CD14-positive monocyte (primary cell): ENCODE results near the gene PPARG. TPM values are rescaled to one million over a fixed set of nuclear protein-coding genes. Genes with fewer than 3 reads are reported as not detected.

Experiments
- DNase-seq, 3 donors: peaks; one replicate each; pipeline ENCODE4 v3.0.0-alpha.2; 2011 to 2022
- H2AFZ ChIP-seq: 2 replicates; pipeline ENCODE4 v1.6.0; 2012; ENCODE audit warnings: mild to moderate bottlenecking, low read depth, low read length, inconsistent platforms; ENCODE audit not compliant: insufficient read depth, poor library complexity, severe bottlenecking
- H3K27ac ChIP-seq, 2 donors: 1 replicate in 1 of 2; 2 replicates in 1 of 2; pipeline ENCODE4 v1.5.1; 2012 to 2013; ENCODE audit warnings: low read length in 2 of 2, control low read depth in 1 of 2, inconsistent platforms in 1 of 2, low read depth in 1 of 2, mild to moderate bottlenecking in 1 of 2
- H3K27me3 ChIP-seq, 2 donors: one replicate each; pipeline versions ENCODE4 v1.6.0 to v1.6.1; 2011 to 2013; ENCODE audit warnings: low read length in 2 of 2; ENCODE audit not compliant: control insufficient read depth in 2 of 2, insufficient read depth in 2 of 2
- H3K36me3 ChIP-seq, 2 donors: replicated peaks in 1 of 2; 1 replicate in 1 of 2; 2 replicates in 1 of 2; pipeline versions ENCODE4 v1.5.1 to v1.6.1; 2012 to 2013; ENCODE audit warnings: low read length in 2 of 2, control low read depth in 1 of 2, inconsistent platforms in 1 of 2, mild to moderate bottlenecking in 1 of 2; ENCODE audit not compliant: insufficient read depth in 2 of 2, control insufficient read depth in 1 of 2
- H3K4me1 ChIP-seq, 2 donors: 1 replicate in 1 of 2; 2 replicates in 1 of 2; pipeline versions ENCODE4 v1.5.1 to v1.6.1; 2012 to 2013; ENCODE audit warnings: low read length in 2 of 2, control low read depth in 1 of 2, inconsistent platforms in 1 of 2, mild to moderate bottlenecking in 1 of 2, moderate library complexity in 1 of 2; ENCODE audit not compliant: insufficient read depth in 2 of 2, control insufficient read depth in 1 of 2
- H3K4me2 ChIP-seq: replicated peaks from 2 replicates; pipeline ENCODE3; 2012; ENCODE audit warnings: low read length, moderate library complexity, mild to moderate bottlenecking; ENCODE audit not compliant: poor library complexity, severe bottlenecking; ENCODE audit errors: extremely low read depth
- H3K4me3 ChIP-seq, 3 experiments: fragments of 200-600 bp in 1 of 3; sonication (generic) in 1 of 3; replicated peaks in 1 of 3; 1 replicate in 2 of 3; 2 replicates in 1 of 3; pipeline ENCODE4 v1.5.1; 2011 to 2013; ENCODE audit warnings: low read length in 3 of 3, mild to moderate bottlenecking in 3 of 3, control low read depth in 2 of 3, low read depth in 2 of 3, inconsistent platforms in 1 of 3, moderate library complexity in 1 of 3
- H3K79me2 ChIP-seq: 2 replicates; pipeline ENCODE4 v1.6.0; 2012; ENCODE audit warnings: mild to moderate bottlenecking, control low read depth, inconsistent platforms, low read length, moderate library complexity; ENCODE audit not compliant: insufficient read depth
- H3K9ac ChIP-seq: 2 replicates; pipeline ENCODE4 v1.6.0; 2017; ENCODE audit warnings: low read length, mild to moderate bottlenecking; ENCODE audit not compliant: insufficient read depth, poor library complexity, severe bottlenecking
- H3K9me3 ChIP-seq, 2 donors: replicated peaks in 1 of 2; 1 replicate in 1 of 2; 2 replicates in 1 of 2; pipeline versions ENCODE4 v1.5.1 to v1.6.1; 2012 to 2013; ENCODE audit warnings: low read length in 2 of 2, control low read depth in 1 of 2; ENCODE audit not compliant: control insufficient read depth in 1 of 2, insufficient read depth in 1 of 2
- H4K20me1 ChIP-seq: 2 replicates; pipeline ENCODE4 v1.6.0; 2012; ENCODE audit warnings: mild to moderate bottlenecking, low read length, control low read depth, moderate library complexity; ENCODE audit not compliant: insufficient read depth
- H3K27ac Mint-ChIP-seq, 7 donors: one replicate each; pipeline ENCODE4 v1.8.0; 2020; ENCODE audit warnings: mild to moderate bottlenecking in 7 of 7, mixed read lengths in 7 of 7, moderate library complexity in 6 of 7, inconsistent platforms in 2 of 7
- H3K27me3 Mint-ChIP-seq, 3 donors: one replicate each; pipeline ENCODE4 v1.8.0; 2021 to 2022; ENCODE audit warnings: low read depth in 3 of 3, mild to moderate bottlenecking in 3 of 3, mixed read lengths in 3 of 3, moderate library complexity in 3 of 3, inconsistent platforms in 1 of 3
- H3K36me3 Mint-ChIP-seq, 2 donors: one replicate each; pipeline ENCODE4 v1.8.0; 2020; ENCODE audit warnings: mixed read lengths in 2 of 2, inconsistent platforms in 1 of 2, mild to moderate bottlenecking in 1 of 2
- H3K4me1 Mint-ChIP-seq: one replicate; pipeline ENCODE4 v1.8.0; 2020; ENCODE audit warnings: mild to moderate bottlenecking, mixed read lengths
- H3K4me3 Mint-ChIP-seq, 2 donors: one replicate each; pipeline ENCODE4 v1.8.0; 2020; ENCODE audit warnings: mild to moderate bottlenecking in 2 of 2, mixed read lengths in 2 of 2, moderate library complexity in 1 of 2
- H3K9me3 Mint-ChIP-seq, 7 donors: one replicate each; pipeline ENCODE4 v1.8.0; 2020 to 2022; ENCODE audit warnings: mixed read lengths in 7 of 7, mild to moderate bottlenecking in 6 of 7, moderate library complexity in 6 of 7, inconsistent platforms in 2 of 7
- CTCF ChIP-seq: fragments of 200-600 bp; IDR thresholded peaks from one replicate; pipeline ENCODE4 v1.8.0; 2022; ENCODE audit warnings: antibody characterized with exemption, mild to moderate bottlenecking
- WGBS: methylation state at CpG from one replicate; pipeline ENCODE4 v1.1.5; 2013; ENCODE audit warnings: missing lambda C conversion rate; ENCODE audit not compliant: insufficient coverage; 5-methylcytosine and 5-hydroxymethylcytosine counted together
- intact Hi-C, 2 donors: fragments of 100-400 bp; cut with micrococcal nuclease; formaldehyde crosslinking; loops; one replicate each; pipeline versions ENCODE4 v1.15.0 to v1.15.1; 2023
- polyA plus RNA-seq, 3 donors: library from polyadenylated mRNA; depleted of rRNA in 1 of 3; unstranded in 2 of 3; stranded (reverse) in 1 of 3; fragments of 300-500 nt in 2 of 3; fragments of >200 nt in 1 of 3; fragmentation: Illumina TruSeq in 2 of 3; gene quantifications; 1 replicate in 2 of 3; 2 replicates in 1 of 3; pipeline ENCODE4 v1.2.3, GENCODE V29; 2012 to 2021

PPARG gene
- polyA plus RNA-seq, 3 donors = 0.56 to 2.0 (median 0.97) TPM

- 92% methylated on average over 1 of the region's 5 CpGs for WGBS
- Histone ChIP-seq H3K79me2 (no peaks in the 10 kb centered on the region), H3K9ac (no peak overlapping the region), H4K20me1 (no peaks in the 10 kb centered on the region), H3K27ac (no peak overlapping the region), H3K36me3 (no peaks in the 10 kb centered on the region), H3K4me3 (no peak overlapping the region), H2AFZ (no peak overlapping the region), H3K27me3 (no peaks in the 10 kb centered on the region), H3K9me3 (no peaks in the 10 kb centered on the region), H3K4me2 (no peak overlapping the region), H3K4me1 (no peaks in the 10 kb centered on the region)
- TF ChIP-seq CTCF = no peak
- H3K4me3 Mint-ChIP-seq = no peak overlapping the region
- H3K36me3 Mint-ChIP-seq = no peaks in the 10 kb centered on the region
- intact Hi-C loops = no loop called here
- peaks cover 0 to 5% (median 5%) of the 10 kb centered on the region in 3 donors for H3K27me3 Mint-ChIP-seq
- peaks cover 5% of the 10 kb centered on the region for H3K4me1 Mint-ChIP-seq
- no peaks in the 10 kb centered on the region for H3K9me3 Mint-ChIP-seq
- DNase-seq = no peak
- no peak overlapping the region for H3K27ac Mint-ChIP-seq
These were observed 132.3 kb downstream of the PPARG start for GRCh38 chr3:12421132-12421531.

GRCh38 chr3:12423131-12423530, 134.3 kb downstream of the PPARG start:
- Mint-ChIP-seq H3K4me1 (peaks cover 19% of the 10 kb centered on the region), H3K36me3 (no peaks in the 10 kb centered on the region), H3K27me3 (peaks cover 0 to 5% (median 5%) of the 10 kb centered on the region in 3 donors), H3K27ac (no peak overlapping the region), H3K4me3 (no peak overlapping the region), H3K9me3 (no peaks in the 10 kb centered on the region)
- Histone ChIP-seq H3K27ac (no peak overlapping the region), H3K79me2 (no peaks in the 10 kb centered on the region), H3K27me3 (no peaks in the 10 kb centered on the region), H3K4me3 (no peak overlapping the region), H3K9ac (no peak overlapping the region), H3K9me3 (no peaks in the 10 kb centered on the region), H4K20me1 (no peaks in the 10 kb centered on the region), H3K4me1 (peaks cover 13% of the 10 kb centered on the region in 2 donors), H2AFZ (no peak overlapping the region), H3K4me2 (no peak overlapping the region), H3K36me3 (no peaks in the 10 kb centered on the region)
- WGBS = 96% methylated on average over 3 of the region's 4 CpGs
- no peak for DNase-seq
- intact Hi-C loops = no loop called here
- no peak for TF ChIP-seq CTCF
